ENCODE measurements around the gene TEC.

DNA sequence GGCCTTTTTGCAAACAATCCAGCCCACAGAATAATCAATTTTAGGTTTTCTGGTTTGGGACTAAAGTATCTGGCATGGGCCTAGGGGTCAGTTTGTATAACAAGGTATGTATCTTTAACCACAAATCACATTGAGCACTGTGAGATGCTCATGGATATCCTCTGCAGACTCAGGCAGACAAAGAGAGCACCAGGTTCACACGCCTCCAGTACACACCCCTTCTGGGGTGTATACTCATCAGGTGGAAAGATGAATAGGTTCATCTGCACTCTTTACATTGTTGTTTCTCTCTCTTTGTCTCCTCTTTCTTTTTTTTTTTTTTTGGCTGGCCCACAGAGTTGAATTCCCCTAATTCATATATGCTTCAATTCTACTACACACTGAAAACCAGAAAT is 21.1 kb downstream of the TEC start:
- TF ChIP-seq, protein P1, sequence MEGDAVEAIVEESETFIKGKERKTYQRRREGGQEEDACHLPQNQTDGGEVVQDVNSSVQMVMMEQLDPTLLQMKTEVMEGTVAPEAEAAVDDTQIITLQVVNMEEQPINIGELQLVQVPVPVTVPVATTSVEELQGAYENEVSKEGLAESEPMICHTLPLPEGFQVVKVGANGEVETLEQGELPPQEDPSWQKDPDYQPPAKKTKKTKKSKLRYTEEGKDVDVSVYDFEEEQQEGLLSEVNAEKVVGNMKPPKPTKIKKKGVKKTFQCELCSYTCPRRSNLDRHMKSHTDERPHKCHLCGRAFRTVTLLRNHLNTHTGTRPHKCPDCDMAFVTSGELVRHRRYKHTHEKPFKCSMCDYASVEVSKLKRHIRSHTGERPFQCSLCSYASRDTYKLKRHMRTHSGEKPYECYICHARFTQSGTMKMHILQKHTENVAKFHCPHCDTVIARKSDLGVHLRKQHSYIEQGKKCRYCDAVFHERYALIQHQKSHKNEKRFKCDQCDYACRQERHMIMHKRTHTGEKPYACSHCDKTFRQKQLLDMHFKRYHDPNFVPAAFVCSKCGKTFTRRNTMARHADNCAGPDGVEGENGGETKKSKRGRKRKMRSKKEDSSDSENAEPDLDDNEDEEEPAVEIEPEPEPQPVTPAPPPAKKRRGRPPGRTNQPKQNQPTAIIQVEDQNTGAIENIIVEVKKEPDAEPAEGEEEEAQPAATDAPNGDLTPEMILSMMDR (IDR thresholded peaks at IDR 0.05), result no peak
- TF ChIP-seq POLR2A (IDR thresholded peaks at IDR 0.05), result no peak
